Prostate gland (tissue), 2 donors: Measurements from ENCODE around the gene NR5A1. TPM values are rescaled to one million over a fixed set of nuclear protein-coding genes. Genes with fewer than 3 reads are reported as not detected.
A peak's percentile ranks its signal among the peaks of the same experiment; 100 is the strongest.

ENCODE experiments used
- DNase-seq: peaks from one replicate; pipeline ENCODE4 v3.0.0-alpha.2; 2019; ENCODE audit warnings: low spot score
- H3K27ac ChIP-seq, 2 donors: fragments of 200-600 bp; sonication (generic); 2 replicates each; pipeline ENCODE4 v1.5.1; 2017 to 2019
- H3K27me3 ChIP-seq: fragments of 200-600 bp; sonication (generic); replicated peaks from 2 replicates; pipeline ENCODE4 v1.5.1; 2019; ENCODE audit not compliant: insufficient read depth
- H3K36me3 ChIP-seq, 2 donors: fragments of 200-600 bp; sonication (generic); 1 replicate in 1 of 2; 2 replicates in 1 of 2; pipeline versions ENCODE4 v1.5.1 to v1.8.1; 2017 to 2019
- H3K4me1 ChIP-seq: fragments of 200-600 bp; sonication (generic); replicated peaks from 2 replicates; pipeline ENCODE4 v1.5.1; 2019
- H3K4me3 ChIP-seq, 2 donors: fragments of 200-600 bp; sonication (generic); 2 replicates each; pipeline ENCODE4 v1.5.1; 2017 to 2019
- H3K9me3 ChIP-seq: fragments of 200-600 bp; sonication (generic); 2 replicates; pipeline ENCODE4 v1.5.1; 2017
- POLR2A ChIP-seq: fragments of 450-650 bp; IDR thresholded peaks from one replicate; pipeline ENCODE4 v1.6.1; 2016; ENCODE audit warnings: antibody characterized with exemption, mild to moderate bottlenecking
- POLR2AphosphoS5 ChIP-seq: sonication (generic); formaldehyde crosslinking; IDR thresholded peaks from one replicate; pipeline ENCODE4 v1.6.1; 2017; ENCODE audit warnings: antibody characterized with exemption
- WGBS: methylation state at CpG from one replicate; pipeline ENCODE4 v1.1.5; 2018; 5-methylcytosine and 5-hydroxymethylcytosine counted together
- intact Hi-C: fragments of 100-400 bp; cut with DNase I; formaldehyde crosslinking; loops from one replicate; pipeline ENCODE4 v1.14.2; 2022
- total RNA-seq, 2 donors: library from RNA; depleted of rRNA; stranded (reverse); fragments of >200 nt; gene quantifications; one replicate each; pipeline ENCODE4 v1.1.0, GENCODE V29; 2016
- TF ChIP-seq, protein P1 (sequence below), 4 experiments: fragments of 200-600 bp in 2 of 4; fragments of 450-650 bp in 2 of 4; sonication (generic) in 2 of 4; IDR thresholded peaks; 1 replicate in 3 of 4; 2 replicates in 1 of 4; pipeline ENCODE4 v1.5.1; 2016 to 2019; ENCODE audit warnings: antibody characterized with exemption in 4 of 4, mild to moderate bottlenecking in 2 of 4, moderate library complexity in 2 of 4

The NR5A1 gene
- total RNA-seq, 2 donors from 2014 or later = 88.4 TPM; not detected in 1

DNA sequence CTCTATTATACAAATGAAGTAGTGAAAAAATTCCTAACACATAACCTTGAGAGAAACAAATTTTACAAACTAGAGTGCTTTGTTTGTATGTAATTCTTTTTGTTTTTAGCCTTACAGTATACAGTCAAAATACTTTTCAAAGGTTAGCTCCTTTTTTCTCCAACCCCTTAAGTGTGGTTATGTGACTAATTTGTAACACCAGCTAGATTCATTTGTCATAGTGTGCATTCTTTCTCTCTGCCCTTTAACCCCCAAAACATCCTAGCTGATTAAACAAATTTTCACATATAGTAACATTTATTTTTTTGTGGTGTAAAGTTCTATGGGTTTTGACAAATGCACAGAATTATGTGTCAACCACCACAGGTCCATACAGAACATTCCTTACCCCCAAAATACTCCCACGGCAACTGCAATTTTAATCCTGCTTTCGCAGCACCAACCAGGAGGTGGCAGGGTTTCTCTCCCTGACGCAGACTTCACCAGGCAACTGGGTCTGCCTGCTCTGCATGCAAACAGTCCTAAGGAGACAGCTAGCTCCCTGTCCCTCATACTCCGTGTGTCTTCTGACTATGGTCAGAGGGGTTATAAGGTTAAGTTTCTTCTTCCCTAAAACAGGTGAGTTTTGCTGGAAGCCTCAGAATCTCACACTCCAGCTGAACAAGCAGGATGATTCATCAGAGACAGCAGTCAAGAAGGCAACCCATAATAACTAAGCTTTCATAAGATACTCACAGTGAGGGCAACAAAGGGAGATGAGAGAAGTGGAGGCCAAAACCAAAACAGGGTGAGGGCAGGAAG, 44.5 kb upstream of the NR5A1 start:
- WGBS = 14% methylated on average over 4 of the region's 4 CpGs
- intact Hi-C loops = no loop called here
- Histone ChIP-seq H3K4me3 (no peak overlapping the region), H3K36me3 (no peaks in the 10 kb centered on the region), H3K4me1 (no peaks in the 10 kb centered on the region), H3K9me3 (no peaks in the 10 kb centered on the region), H3K27me3 (no peaks in the 10 kb centered on the region), H3K27ac (no peak overlapping the region)
- DNase-seq = peak; percentile 34
- TF ChIP-seq, protein P1, sequence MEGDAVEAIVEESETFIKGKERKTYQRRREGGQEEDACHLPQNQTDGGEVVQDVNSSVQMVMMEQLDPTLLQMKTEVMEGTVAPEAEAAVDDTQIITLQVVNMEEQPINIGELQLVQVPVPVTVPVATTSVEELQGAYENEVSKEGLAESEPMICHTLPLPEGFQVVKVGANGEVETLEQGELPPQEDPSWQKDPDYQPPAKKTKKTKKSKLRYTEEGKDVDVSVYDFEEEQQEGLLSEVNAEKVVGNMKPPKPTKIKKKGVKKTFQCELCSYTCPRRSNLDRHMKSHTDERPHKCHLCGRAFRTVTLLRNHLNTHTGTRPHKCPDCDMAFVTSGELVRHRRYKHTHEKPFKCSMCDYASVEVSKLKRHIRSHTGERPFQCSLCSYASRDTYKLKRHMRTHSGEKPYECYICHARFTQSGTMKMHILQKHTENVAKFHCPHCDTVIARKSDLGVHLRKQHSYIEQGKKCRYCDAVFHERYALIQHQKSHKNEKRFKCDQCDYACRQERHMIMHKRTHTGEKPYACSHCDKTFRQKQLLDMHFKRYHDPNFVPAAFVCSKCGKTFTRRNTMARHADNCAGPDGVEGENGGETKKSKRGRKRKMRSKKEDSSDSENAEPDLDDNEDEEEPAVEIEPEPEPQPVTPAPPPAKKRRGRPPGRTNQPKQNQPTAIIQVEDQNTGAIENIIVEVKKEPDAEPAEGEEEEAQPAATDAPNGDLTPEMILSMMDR (IDR thresholded peaks at IDR 0.05) = peak in 3 of 4 experiments; percentile 25 to 75 (median 50)
- TF ChIP-seq POLR2A = no peak

DNA sequence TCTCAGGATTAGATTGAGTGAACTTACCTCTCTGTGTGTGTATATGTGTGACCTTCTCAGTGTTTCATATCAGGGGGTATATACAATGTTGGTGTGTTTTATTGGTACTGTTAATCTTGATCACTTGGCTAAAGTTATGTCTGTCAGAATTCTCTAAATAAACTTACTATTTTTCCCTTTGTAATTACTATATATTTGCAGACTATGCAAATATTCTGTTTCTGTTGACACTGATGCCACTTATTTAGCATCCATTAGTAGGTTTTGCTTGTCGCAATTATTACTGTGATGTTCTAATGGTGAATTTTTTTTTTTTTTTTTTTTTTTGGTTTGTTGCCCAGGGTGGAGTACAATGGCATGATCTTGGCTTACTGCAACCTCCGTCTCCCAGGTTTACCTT, 42.9 kb upstream of the NR5A1 start:
- H3K36me3 ChIP-seq = no peaks in the 10 kb centered on the region
- H3K4me3 ChIP-seq = no peak overlapping the region
- TF ChIP-seq, protein P1 (IDR thresholded peaks at IDR 0.05) = no peak
- no peak for TF ChIP-seq POLR2A
- TF ChIP-seq POLR2AphosphoS5 = no peak
- H3K4me1 ChIP-seq = no peaks in the 10 kb centered on the region
- no peaks in the 10 kb centered on the region for H3K9me3 ChIP-seq
- WGBS = 71% methylated on average over 2 of the region's 2 CpGs
- intact Hi-C loops = no loop called here
- no peaks in the 10 kb centered on the region for H3K27me3 ChIP-seq
- DNase-seq = no peak
- no peak overlapping the region for H3K27ac ChIP-seq

DNA sequence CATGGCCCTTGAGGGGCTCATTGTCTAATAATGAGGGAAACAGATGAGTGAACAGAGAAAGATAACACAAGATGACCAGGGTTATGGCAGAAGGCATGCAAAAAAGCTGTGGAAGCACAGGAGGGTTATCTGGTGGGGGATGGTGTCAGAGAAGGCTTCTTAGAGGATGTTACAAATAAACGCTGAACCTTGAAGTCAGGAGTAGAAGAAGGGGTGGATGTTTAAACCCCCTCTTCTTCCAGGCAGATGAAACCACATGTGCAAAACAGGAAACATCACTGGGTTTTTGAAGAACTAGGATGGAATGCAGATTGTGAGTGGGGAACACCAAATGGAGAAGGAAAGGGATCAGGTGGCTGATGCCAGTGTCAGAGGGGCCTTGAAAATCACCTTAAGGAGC, 41.8 kb upstream of the NR5A1 start:
- Histone ChIP-seq H3K27me3 (no peaks in the 10 kb centered on the region), H3K4me1 (no peaks in the 10 kb centered on the region), H3K9me3 (no peaks in the 10 kb centered on the region), H3K27ac (no peak overlapping the region), H3K36me3 (no peaks in the 10 kb centered on the region), H3K4me3 (no peak overlapping the region)
- WGBS = 64% methylated on average over 1 of the region's 1 CpG
- no peak for DNase-seq
- TF ChIP-seq POLR2A (no peak), POLR2AphosphoS5 (no peak)
- TF ChIP-seq, protein P1 (IDR thresholded peaks at IDR 0.05) = no peak
- intact Hi-C loops = no loop called here

DNA sequence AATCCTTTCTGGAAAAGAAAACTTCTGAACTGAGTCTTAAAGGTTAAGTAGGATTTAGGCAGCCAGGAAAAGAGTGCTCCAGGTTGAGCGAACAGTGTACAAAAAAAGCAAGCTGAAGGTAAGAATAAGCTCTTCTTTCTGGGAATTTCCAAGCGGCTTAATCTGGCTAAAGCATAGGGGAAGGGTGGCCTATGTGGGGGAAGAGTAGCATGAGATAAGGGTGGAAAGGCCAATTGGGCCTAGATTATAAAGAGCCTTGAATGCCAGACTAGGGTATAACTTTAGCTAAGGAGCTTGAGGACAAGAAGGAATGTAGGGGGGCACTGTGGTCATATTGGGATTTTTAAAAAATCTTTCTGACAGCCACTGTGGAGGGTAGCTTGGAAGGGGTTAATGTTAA, 37.3 kb upstream of the NR5A1 start:
- no peaks in the 10 kb centered on the region for H3K27me3 ChIP-seq
- H3K4me3 ChIP-seq = no peak overlapping the region
- no peak overlapping the region for H3K27ac ChIP-seq
- no peaks in the 10 kb centered on the region for H3K9me3 ChIP-seq
- no peak for TF ChIP-seq POLR2AphosphoS5
- TF ChIP-seq POLR2A = no peak
- TF ChIP-seq, protein P1 (IDR thresholded peaks at IDR 0.05) = no peak
- no peaks in the 10 kb centered on the region for H3K36me3 ChIP-seq
- intact Hi-C loops = no loop called here
- 98% methylated on average over 2 of the region's 2 CpGs for WGBS
- no peaks in the 10 kb centered on the region for H3K4me1 ChIP-seq
- no peak for DNase-seq

DNA sequence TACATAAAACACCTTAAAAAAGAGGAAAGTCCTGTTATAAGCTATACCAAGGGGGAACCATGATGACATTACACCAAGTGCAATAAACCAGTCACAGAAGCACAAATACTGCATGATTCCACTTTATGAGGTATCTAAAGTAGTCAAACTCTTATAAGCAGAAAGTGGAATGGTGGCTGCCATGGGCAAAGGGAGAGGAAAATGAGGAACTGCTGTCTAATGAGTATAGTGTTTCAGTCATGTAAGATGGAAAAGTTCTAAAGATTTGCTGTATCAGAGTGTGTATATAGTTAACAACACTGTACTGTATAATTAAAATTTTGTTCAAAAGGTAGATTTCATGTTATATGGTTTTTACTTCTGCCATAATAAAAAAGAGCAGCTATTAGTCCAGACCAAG, 34.6 kb upstream of the NR5A1 start:
- intact Hi-C loops = no loop called here

More for the DNA sequence above, 34.6 kb upstream of the NR5A1 start:
- H3K4me3 ChIP-seq = no peak overlapping the region
- H3K36me3 ChIP-seq = no peaks in the 10 kb centered on the region
- TF ChIP-seq POLR2A (no peak), POLR2AphosphoS5 (no peak)
- TF ChIP-seq, protein P1 (IDR thresholded peaks at IDR 0.05) = no peak
- H3K9me3 ChIP-seq = no peaks in the 10 kb centered on the region
- H3K27me3 ChIP-seq = no peaks in the 10 kb centered on the region
- H3K27ac ChIP-seq = no peak overlapping the region
- H3K4me1 ChIP-seq = no peaks in the 10 kb centered on the region
- no peak for DNase-seq
